ENCODE measurements around the gene DSTN.

The DSTN gene

DNA sequence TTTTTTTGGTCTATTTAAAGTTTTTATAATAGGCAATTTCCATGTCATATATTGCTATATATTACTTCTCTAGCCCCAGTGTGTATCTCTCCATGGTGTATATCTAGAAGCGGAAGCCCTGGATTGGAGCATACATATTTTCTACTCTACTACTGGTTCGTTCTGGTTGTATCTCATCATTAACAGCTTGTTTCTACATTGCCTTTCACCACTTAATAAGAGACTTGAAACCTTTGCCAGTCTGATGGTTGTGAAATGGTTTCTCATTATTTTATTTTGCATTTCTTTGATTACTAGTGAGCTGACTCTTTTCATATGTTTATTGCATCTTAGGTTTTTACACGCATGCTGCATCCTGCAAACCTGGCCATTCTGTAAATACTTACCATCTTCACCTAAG lies 3.6 kb downstream of the DSTN start:
- DNase-seq (ENCODE audit: insufficient read length, low spot score) = no peak
- FAIRE-seq = no peak

GRCh38 chr20:17576215-17576614 lies 6.3 kb downstream of the DSTN start:
- no peak for FAIRE-seq
- DNase-seq (ENCODE audit: insufficient read length, low spot score) = no peak

DNA sequence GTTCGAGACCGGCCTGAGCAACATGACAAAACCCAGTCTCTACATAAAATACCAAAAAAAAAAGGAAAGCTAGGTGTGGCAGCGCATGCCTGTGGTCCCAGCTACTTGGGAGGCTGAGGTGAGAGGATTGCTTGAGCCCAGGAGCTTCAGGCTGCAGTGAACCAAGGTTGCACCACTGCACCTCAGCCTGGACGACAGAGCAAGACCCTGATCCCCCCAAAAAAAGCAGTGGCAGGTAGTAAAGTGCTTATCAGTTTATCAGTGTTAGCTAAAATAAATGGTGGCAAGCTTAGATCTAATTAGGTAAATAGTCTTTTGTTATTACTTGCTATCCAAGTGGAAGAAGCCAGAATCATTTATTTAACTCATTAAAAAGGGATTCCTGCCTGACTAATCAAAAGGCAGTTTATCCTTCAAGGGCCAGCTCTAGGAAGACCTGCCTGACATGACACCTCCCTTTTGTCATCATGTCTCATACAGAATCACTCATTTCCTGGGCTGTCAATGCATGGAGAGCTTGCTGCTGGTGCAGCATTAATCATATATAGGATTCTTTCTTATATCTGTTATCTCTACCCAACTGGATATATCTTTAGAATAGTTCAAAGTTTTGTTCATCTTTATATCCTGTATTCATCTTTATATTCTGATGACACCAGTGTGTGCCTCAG lies 9.6 kb downstream of the DSTN start:
- FAIRE-seq = no peak
- no peak for DNase-seq (ENCODE audit: insufficient read length, low spot score)

GRCh38 chr20:17580895-17581294 lies 11.0 kb downstream of the DSTN start:
- DNase-seq (ENCODE audit: insufficient read length, low spot score) = no peak
- FAIRE-seq = no peak

GRCh38 chr20:17583126-17583525 lies 13.3 kb downstream of the DSTN start:
- DNase-seq (ENCODE audit: insufficient read length, low spot score) = no peak
- FAIRE-seq = no peak

DNA sequence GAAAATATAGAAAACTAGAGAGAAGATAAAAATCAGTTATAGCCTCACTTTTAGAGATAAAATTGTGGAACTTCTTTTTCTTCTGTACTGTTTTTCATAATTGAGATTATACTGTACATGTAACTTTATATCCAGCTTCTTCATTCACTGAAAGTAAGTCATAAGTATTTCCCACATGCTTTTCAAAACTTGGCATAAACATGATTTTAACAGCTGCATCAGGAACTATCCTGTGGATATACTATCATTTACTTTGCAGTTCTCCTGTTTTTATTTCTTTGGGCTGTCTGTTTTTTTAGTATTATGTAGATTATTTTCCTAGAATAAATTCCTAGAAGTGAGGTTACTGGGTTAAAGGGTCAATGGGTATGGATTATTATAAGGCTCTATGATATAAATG lies 14.8 kb downstream of the DSTN start:
- FAIRE-seq = no peak
- no peak for DNase-seq (ENCODE audit: insufficient read length, low spot score)

GRCh38 chr20:17586250-17586649 lies 16.4 kb downstream of the DSTN start:
- FAIRE-seq (no peak), DNase-seq (ENCODE audit: insufficient read length, low spot score) (no peak)

DNA sequence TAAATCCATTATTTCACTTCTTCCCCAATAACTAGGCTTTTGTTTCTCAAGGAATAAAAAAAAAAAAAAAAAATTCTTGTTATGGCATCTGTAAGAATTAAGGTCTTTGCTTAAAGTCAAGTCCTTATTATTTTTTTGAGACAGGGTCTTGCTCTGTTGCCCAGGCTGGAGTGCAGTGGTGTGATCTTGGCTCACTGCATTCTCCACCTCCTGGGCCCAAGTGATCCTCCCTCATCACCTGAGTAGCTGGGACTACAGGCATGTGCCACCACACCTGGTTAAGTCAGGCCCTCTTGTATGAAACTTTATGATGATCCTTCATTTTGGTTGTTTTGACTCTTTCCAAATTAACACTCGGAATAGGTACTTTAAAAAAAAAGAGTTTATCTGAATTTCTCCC lies 17.3 kb downstream of the DSTN start:
- FAIRE-seq = no peak
- DNase-seq (ENCODE audit: insufficient read length, low spot score) = no peak

- FAIRE-seq = no peak
Measured at GRCh38 chr20:17587824-17588223, 17.9 kb downstream of the DSTN start.

GRCh38 chr20:17589161-17589834 lies 19.4 kb downstream of the DSTN start:
- DNase-seq (ENCODE audit: insufficient read length, low spot score) (no peak), FAIRE-seq (no peak)

More at GRCh38 chr20:17587824-17588223, 17.9 kb downstream of the DSTN start:
- no peak for DNase-seq (ENCODE audit: insufficient read length, low spot score)

DNA sequence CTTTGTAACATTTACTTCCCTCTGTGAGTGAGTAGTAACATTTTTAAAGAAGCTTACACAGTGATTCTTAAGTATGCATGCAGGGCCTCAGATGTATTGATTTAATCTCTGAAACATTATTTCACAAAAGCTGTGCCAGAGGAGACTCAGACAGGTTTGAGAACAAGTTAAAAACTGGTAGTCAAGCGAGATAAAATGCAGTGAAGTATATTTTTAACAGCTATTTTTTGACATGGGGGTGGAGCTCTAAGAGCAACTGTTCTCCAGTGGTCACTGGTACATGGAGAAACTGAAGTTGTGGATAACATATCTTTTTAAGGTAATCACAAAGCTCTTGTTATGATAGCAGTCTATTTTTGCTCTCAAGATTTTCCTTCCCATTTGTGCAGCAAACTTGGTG lies 20.4 kb downstream of the DSTN start:
- FAIRE-seq (no peak), DNase-seq (ENCODE audit: insufficient read length, low spot score) (no peak)

DNA sequence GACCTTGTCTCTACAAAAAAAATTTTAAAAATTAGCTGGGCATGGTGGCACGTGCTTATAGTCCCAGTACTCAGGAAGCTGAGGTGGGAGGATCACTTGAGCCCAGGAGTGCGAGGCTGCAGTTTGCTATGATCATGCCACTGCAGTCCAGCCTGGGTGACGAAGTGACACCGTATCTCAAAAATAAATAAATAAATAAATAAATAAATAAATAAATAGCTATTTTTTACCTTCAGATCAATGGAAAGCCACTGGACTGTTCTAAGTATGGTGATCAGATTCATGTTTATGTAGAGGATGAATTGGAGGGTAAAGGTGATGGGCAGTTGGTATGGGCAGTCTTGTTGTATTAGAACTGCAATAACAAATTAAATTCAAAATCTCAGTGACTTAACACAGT lies 24.0 kb downstream of the DSTN start:
- no peak for DNase-seq (ENCODE audit: insufficient read length, low spot score)

GRCh38 chr20:17594443-17594842 lies 24.6 kb downstream of the DSTN start:
- DNase-seq (ENCODE audit: insufficient read length, low spot score) = no peak
- no peak for FAIRE-seq

More for the DNA sequence above, 24.0 kb downstream of the DSTN start:
- no peak for FAIRE-seq

- FAIRE-seq = no peak
- no peak for DNase-seq (ENCODE audit: insufficient read length, low spot score)
Measured at GRCh38 chr20:17595856-17596255, 26.0 kb downstream of the DSTN start.

DNA sequence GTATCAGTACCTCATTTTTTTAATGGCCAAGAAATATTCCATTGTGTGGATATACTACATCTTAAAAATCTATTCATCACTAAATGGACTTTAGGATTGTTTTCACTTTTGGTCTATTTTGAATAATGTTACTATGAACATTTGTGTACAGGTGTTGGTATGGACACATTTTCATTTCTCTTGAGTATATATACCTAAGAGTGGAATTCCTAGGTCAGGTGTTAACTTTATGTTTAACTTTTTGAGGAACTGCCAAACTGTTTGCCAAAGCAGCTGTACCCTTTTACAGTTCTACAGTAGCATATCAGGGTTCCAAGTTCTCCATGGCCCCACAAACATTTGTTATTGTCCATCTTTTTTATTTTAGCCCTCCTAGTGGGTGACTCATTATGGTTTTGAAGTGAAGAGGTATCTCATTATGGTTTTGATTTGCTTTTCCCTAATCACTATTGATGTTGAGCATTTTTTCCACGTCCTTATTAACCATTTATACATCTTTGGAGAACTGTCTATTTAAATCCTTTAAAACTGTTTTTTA lies 28.2 kb downstream of the DSTN start:
- FAIRE-seq (no peak), DNase-seq (ENCODE audit: insufficient read length, low spot score) (no peak)

DNA sequence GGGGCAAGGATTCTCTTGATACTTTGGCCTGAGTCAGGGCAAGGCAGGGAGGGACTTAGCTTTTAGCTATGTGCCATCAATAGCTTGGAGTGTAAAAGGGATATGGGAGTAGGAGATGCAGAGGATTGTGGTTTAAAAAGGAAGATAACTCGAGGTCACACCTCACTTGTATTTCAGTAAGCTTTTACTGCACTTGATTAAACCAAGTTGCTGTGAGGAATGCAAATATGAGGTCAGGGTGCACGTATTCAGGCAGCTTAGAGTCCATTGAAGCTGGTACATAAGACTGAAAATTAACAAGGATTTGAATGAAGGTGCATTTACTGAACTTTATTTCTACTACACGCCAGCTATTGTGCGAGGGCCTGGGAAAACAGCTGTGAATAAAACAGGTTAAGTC lies 32.1 kb downstream of the DSTN start:
- DNase-seq (ENCODE audit: insufficient read length, low spot score) (no peak), FAIRE-seq (no peak)

DNA sequence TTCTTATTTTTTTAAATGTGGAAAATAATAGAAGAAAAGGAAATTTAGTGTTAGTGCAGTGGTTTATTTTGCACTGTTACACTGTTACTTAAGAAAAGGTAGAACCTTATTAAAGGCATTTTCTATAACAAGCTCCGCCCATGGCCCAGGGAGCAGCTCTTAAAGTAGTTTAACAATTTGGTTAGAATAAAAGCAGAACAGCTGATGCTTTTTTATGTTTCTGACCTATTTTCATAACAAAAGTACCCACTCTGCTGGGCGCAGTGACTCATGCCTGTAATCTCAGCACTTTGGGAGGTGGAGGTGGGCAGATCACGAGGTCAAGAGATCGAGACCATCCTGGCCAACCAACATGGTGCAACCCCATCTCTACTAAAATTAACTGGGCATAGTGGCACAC lies 32.6 kb downstream of the DSTN start:
- FAIRE-seq = no peak

DNA sequence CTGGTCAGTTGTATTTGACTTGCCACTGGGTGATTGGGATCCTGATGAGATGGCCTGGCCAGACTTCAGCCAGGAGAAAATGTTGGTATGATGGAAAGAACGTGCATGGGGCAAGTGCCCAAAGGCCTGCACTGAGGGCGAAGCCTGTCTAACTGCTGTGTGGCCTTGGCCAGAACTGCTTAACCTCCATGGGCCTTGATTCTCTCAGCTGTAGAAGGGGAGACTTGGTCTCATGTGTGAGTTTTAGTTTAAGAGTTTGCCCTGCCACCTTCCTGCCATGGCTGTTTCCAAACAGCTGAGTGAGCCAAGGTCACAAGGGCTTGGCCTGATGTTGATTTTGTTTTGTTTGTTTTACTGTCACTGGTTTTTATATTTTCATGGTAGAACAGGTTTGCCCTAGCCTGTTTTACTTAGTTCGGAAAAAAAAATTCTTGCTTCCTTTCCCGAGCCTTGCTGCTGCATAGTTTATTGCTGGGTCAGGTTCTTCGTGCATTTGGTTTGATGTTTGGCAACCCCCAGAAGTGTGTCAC lies 35.3 kb downstream of the DSTN start:
- FAIRE-seq (no peak), DNase-seq (ENCODE audit: insufficient read length, low spot score) (no peak)

More for the DNA sequence above, 32.6 kb downstream of the DSTN start:
- no peak for DNase-seq (ENCODE audit: insufficient read length, low spot score)

- no peak for FAIRE-seq
- DNase-seq (ENCODE audit: insufficient read length, low spot score) = no peak
Measured at GRCh38 chr20:17606001-17606400, 36.1 kb downstream of the DSTN start.

DNA sequence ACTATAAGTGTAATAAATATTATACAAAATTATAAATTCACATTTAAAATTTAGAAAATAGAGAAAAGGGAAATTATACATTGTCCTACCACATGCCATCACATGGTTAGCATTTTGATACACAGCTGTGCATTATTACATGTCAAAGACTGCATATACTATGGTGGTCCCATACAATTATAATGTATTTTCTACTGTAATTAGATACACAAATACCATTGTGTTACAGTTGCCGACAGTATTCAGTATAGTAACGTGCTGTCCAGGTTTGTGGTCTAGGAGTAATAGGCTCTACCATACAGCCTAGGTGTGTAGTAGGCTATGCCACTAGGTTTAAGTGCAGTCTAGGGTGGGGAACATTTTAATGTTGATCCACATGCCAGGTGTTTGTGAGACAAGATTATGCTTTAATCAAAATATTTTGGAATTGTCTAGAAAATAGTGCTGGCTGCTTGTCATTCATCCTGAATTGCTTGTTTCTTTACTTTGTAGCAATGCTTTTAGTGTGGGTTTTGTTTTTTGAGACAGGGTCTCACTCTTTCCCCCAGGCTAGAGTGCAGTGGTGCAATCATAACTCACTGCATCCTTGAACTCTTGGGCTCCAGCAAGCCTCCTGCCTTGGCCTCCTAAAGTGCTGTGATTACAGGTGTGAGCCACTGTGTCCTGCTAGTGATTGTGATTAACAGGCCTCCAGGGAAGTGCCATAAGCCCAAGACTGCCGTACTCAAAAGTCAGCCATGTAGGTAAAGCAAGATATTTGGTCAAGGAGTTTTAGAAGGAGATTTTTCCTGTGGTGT lies 39.0 kb downstream of the DSTN start:
- FAIRE-seq = no peak
- no peak for DNase-seq (ENCODE audit: insufficient read length, low spot score)

DNA sequence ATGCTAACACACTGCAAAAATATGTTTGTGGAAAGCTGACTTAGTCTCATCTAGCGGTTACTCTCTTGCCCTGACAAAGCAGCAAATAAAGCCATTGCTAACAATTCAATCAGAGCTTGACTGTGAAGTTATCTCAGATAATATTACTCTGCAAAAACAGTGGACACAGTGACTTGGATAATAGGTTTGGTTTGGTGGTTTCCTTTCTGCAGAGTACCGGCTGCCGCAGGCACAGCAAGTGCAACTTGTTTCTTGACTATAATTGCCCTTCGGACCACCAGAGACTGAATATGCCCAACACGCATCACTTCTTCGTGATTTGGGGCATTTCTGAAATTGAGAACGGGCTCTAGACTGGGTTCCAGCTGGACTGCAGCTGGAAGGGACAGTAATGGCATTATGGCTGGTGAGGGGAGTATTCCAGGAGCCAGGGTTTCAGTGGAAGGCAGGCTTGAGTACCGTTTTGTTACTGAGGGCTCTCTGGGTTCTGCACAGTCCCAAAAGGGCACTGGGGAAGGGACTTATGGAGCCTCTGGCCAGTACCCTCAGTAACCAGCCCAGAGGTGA lies 40.0 kb downstream of the DSTN start:
- FAIRE-seq (no peak), DNase-seq (ENCODE audit: insufficient read length, low spot score) (no peak)

Data from HTR-8/SVneo (cell line).